22Rv1 (cell line): Measurements from ENCODE around the gene ACVR1C.

Experiments used
- ZFX ChIP-seq: fragments of 450-650 bp; IDR thresholded peaks from 2 replicates; pipeline ENCODE4 v1.6.1; 2017; ENCODE audit warnings: antibody characterized with exemption, borderline replicate concordance
- TF ChIP-seq, protein P1 (sequence below): fragments of 450-650 bp; IDR thresholded peaks from 2 replicates; pipeline ENCODE4 v1.5.1; 2017; ENCODE audit warnings: mild to moderate bottlenecking

DNA sequence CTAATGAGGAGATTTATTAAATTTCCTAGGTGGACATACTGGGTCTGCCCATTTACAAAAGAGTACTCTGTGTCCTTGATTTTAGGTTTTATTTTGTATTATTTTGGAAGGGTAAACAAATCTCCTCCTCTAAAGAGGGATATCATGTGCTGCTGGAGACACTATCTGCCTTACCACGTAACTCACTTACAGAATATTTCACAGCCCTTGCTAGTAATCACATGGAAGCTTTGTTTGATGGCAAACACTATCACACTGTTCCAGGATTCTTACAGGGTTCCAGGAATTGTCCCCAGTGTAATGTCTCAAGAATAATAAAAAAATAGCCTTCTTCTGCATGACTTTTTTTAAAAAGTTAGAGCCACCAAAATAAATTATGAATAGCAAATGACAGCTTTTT lies 29.2 kb upstream of the ACVR1C start:
- TF ChIP-seq, protein P1, sequence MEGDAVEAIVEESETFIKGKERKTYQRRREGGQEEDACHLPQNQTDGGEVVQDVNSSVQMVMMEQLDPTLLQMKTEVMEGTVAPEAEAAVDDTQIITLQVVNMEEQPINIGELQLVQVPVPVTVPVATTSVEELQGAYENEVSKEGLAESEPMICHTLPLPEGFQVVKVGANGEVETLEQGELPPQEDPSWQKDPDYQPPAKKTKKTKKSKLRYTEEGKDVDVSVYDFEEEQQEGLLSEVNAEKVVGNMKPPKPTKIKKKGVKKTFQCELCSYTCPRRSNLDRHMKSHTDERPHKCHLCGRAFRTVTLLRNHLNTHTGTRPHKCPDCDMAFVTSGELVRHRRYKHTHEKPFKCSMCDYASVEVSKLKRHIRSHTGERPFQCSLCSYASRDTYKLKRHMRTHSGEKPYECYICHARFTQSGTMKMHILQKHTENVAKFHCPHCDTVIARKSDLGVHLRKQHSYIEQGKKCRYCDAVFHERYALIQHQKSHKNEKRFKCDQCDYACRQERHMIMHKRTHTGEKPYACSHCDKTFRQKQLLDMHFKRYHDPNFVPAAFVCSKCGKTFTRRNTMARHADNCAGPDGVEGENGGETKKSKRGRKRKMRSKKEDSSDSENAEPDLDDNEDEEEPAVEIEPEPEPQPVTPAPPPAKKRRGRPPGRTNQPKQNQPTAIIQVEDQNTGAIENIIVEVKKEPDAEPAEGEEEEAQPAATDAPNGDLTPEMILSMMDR: no peak
- no peak for TF ChIP-seq ZFX
